ENCODE measurements around the gene ZNF740.

The ZNF740 gene

GRCh38 chr12:53190108-53190729 is 9.7 kb downstream of the ZNF740 start:
- peak; percentile 64 for TF ChIP-seq POLR2A (IDR thresholded peaks at IDR 0.05; ENCODE audit: low read depth, low read length)
- TF ChIP-seq TAF1 (IDR thresholded peaks at IDR 0.05; ENCODE audit: borderline replicate concordance, low read depth, low read length) = no peak
- peak; percentile 74; the same call in 1 of the 2 replicates for TF ChIP-seq POLR2AphosphoS5 (IDR thresholded peaks at IDR 0.05; ENCODE audit: low read depth, low read length)
- DNase-seq (ENCODE audit: insufficient read length) (peak; percentile 48), FAIRE-seq (no peak)

- DNase-seq (ENCODE audit: insufficient read length) (no peak), FAIRE-seq (no peak)
- TF ChIP-seq POLR2AphosphoS5 (IDR thresholded peaks at IDR 0.05; ENCODE audit: low read depth, low read length) (peak; percentile 46; the same call in 1 of the 2 replicates), POLR2A (IDR thresholded peaks at IDR 0.05; ENCODE audit: low read depth, low read length) (peak; percentile 11; the same call in 1 of the 2 replicates), TAF1 (IDR thresholded peaks at IDR 0.05; ENCODE audit: borderline replicate concordance, low read depth, low read length) (no peak)
Observed at GRCh38 chr12:53191096-53191884, 10.8 kb downstream of the ZNF740 start.

GRCh38 chr12:53191885-53192530 is 11.5 kb downstream of the ZNF740 start:
- DNase-seq (ENCODE audit: insufficient read length) (no peak), FAIRE-seq (no peak)
- TF ChIP-seq TAF1 (IDR thresholded peaks at IDR 0.05; ENCODE audit: borderline replicate concordance, low read depth, low read length) (no peak), POLR2AphosphoS5 (IDR thresholded peaks at IDR 0.05; ENCODE audit: low read depth, low read length) (no peak), POLR2A (IDR thresholded peaks at IDR 0.05; ENCODE audit: low read depth, low read length) (0 out of 2 replicates have a peak, but pooled peaks have one; percentile 15)

- no peak for FAIRE-seq
- TF ChIP-seq POLR2AphosphoS5 (IDR thresholded peaks at IDR 0.05; ENCODE audit: low read depth, low read length) (peak; percentile 83), TAF1 (IDR thresholded peaks at IDR 0.05; ENCODE audit: borderline replicate concordance, low read depth, low read length) (no peak), POLR2A (IDR thresholded peaks at IDR 0.05; ENCODE audit: low read depth, low read length) (peak; percentile 12; the same call in 1 of the 2 replicates)
- DNase-seq (ENCODE audit: insufficient read length) = no peak
Observed at GRCh38 chr12:53192531-53193021, 12.1 kb downstream of the ZNF740 start.

- DNase-seq (ENCODE audit: insufficient read length) (no peak), FAIRE-seq (no peak)
- TF ChIP-seq TAF1 (IDR thresholded peaks at IDR 0.05; ENCODE audit: borderline replicate concordance, low read depth, low read length) (no peak), POLR2AphosphoS5 (IDR thresholded peaks at IDR 0.05; ENCODE audit: low read depth, low read length) (no peak; the same call in 1 of the 2 replicates), POLR2A (IDR thresholded peaks at IDR 0.05; ENCODE audit: low read depth, low read length) (no peak)
Observed at GRCh38 chr12:53193040-53193439, 12.5 kb downstream of the ZNF740 start.

GRCh38 chr12:53193985-53194716 is 13.6 kb downstream of the ZNF740 start:
- no peak for FAIRE-seq
- TF ChIP-seq TAF1 (IDR thresholded peaks at IDR 0.05; ENCODE audit: borderline replicate concordance, low read depth, low read length) = no peak
- no peak for TF ChIP-seq POLR2AphosphoS5 (IDR thresholded peaks at IDR 0.05; ENCODE audit: low read depth, low read length)
- no peak for TF ChIP-seq POLR2A (IDR thresholded peaks at IDR 0.05; ENCODE audit: low read depth, low read length)
- no peak for DNase-seq (ENCODE audit: insufficient read length)

- FAIRE-seq = no peak
- no peak for DNase-seq (ENCODE audit: insufficient read length)
- no peak for TF ChIP-seq POLR2AphosphoS5 (IDR thresholded peaks at IDR 0.05; ENCODE audit: low read depth, low read length)
- TF ChIP-seq TAF1 (IDR thresholded peaks at IDR 0.05; ENCODE audit: borderline replicate concordance, low read depth, low read length) = no peak
- TF ChIP-seq POLR2A (IDR thresholded peaks at IDR 0.05; ENCODE audit: low read depth, low read length) = no peak
Observed at GRCh38 chr12:53194973-53195372, 14.5 kb downstream of the ZNF740 start.

- no peak for FAIRE-seq
- no peak for DNase-seq (ENCODE audit: insufficient read length)
Observed at GRCh38 chr12:53195516-53196420, 15.2 kb downstream of the ZNF740 start.

GRCh38 chr12:53196486-53196885 is 16.0 kb downstream of the ZNF740 start:
- DNase-seq (ENCODE audit: insufficient read length) (no peak), FAIRE-seq (no peak)
- no peak for TF ChIP-seq POLR2AphosphoS5 (IDR thresholded peaks at IDR 0.05; ENCODE audit: low read depth, low read length)
- TF ChIP-seq TAF1 (IDR thresholded peaks at IDR 0.05; ENCODE audit: borderline replicate concordance, low read depth, low read length) = no peak
- TF ChIP-seq POLR2A (IDR thresholded peaks at IDR 0.05; ENCODE audit: low read depth, low read length) = no peak

More at GRCh38 chr12:53195516-53196420, 15.2 kb downstream of the ZNF740 start:
- TF ChIP-seq POLR2AphosphoS5 (IDR thresholded peaks at IDR 0.05; ENCODE audit: low read depth, low read length) (no peak), TAF1 (IDR thresholded peaks at IDR 0.05; ENCODE audit: borderline replicate concordance, low read depth, low read length) (no peak), POLR2A (IDR thresholded peaks at IDR 0.05; ENCODE audit: low read depth, low read length) (no peak)

All from GM12892 (cell line).